B cell (primary cell): ENCODE measurements around the gene BFSP1. TPM values are rescaled to one million over a fixed set of nuclear protein-coding genes. Genes with fewer than 3 reads are reported as not detected.

Experiments
- ATAC-seq: fragments of 200-7000 bp; cut with Tn5 transposase; one replicate; pipeline ENCODE4 v1.10.0; 2021; ENCODE audit warnings: low read depth, mild to moderate bottlenecking, moderate number of reproducible peaks, moderate library complexity
- CTCF ChIA-PET: fragments of 350-600 bp; sonication (Branson Sonifier 250); formaldehyde crosslinking; loops from one replicate; lab custom pipeline; 2021; ENCODE audit warnings: antibody characterized with exemption, inconsistent platforms; lab: Charles Lee
- POLR2A ChIA-PET: fragments of 350-600 bp; sonication (Branson Sonifier 250); formaldehyde crosslinking; loops from one replicate; lab custom pipeline; 2021; ENCODE audit warnings: antibody characterized with exemption; lab: Charles Lee
- DNase-seq: peaks from one replicate; pipeline ENCODE4 v3.0.0; 2013
- H2AFZ ChIP-seq: 2 replicates; pipeline ENCODE4 v1.6.1; 2012; ENCODE audit warnings: mild to moderate bottlenecking, low read depth, low read length; ENCODE audit not compliant: insufficient read depth, poor library complexity, severe bottlenecking
- H3K27ac ChIP-seq, 2 donors: 1 replicate in 1 of 2; 2 replicates in 1 of 2; pipeline ENCODE4 v1.5.1; 2012 to 2013; ENCODE audit warnings: low read length in 2 of 2, mild to moderate bottlenecking in 2 of 2, moderate library complexity in 1 of 2
- H3K27me3 ChIP-seq, 4 experiments: fragments of 200-600 bp in 1 of 4; sonication (generic) in 1 of 4; replicated peaks in 1 of 4; 1 replicate in 2 of 4; 2 replicates in 2 of 4; pipeline versions ENCODE4 v1.6.1 to v1.7.0; 2013 to 2016; ENCODE audit warnings: low read length in 3 of 4, mild to moderate bottlenecking in 2 of 4, mixed read lengths in 1 of 4, moderate library complexity in 1 of 4; ENCODE audit not compliant: insufficient read depth in 4 of 4, control insufficient read depth in 3 of 4; ENCODE audit errors: control extremely low read depth in 1 of 4
- H3K36me3 ChIP-seq, 2 experiments: replicated peaks in 1 of 2; 1 replicate in 1 of 2; 2 replicates in 1 of 2; pipeline versions ENCODE4 v1.6.1 to v1.7.1; 2013; ENCODE audit warnings: low read length in 1 of 2; ENCODE audit not compliant: insufficient read depth in 2 of 2, control insufficient read depth in 1 of 2; ENCODE audit errors: control extremely low read depth in 1 of 2, extremely low read depth in 1 of 2
- H3K4me1 ChIP-seq, 2 donors: fragments of 200-600 bp in 1 of 2; sonication (generic) in 1 of 2; 1 replicate in 1 of 2; 2 replicates in 1 of 2; pipeline versions ENCODE4 v1.5.1 to v1.6.1; 2013 to 2017; ENCODE audit warnings: low read length in 2 of 2; ENCODE audit not compliant: control insufficient read depth in 2 of 2, insufficient read depth in 2 of 2
- H3K4me2 ChIP-seq: replicated peaks from 2 replicates; pipeline ENCODE3; 2012; ENCODE audit warnings: mild to moderate bottlenecking, low read depth, low read length; ENCODE audit not compliant: poor library complexity, severe bottlenecking
- H3K4me3 ChIP-seq, 5 experiments: fragments of 200-600 bp in 1 of 5; sonication (generic) in 1 of 5; 1 replicate in 3 of 5; 2 replicates in 2 of 5; pipeline versions ENCODE4 v1.5.1 to v1.7.0; 2011 to 2016; ENCODE audit warnings: low read length in 4 of 5, mild to moderate bottlenecking in 4 of 5, low read depth in 2 of 5, control low read depth in 1 of 5, moderate library complexity in 1 of 5; ENCODE audit not compliant: insufficient read depth in 1 of 5; ENCODE audit errors: control extremely low read depth in 1 of 5, extremely low read depth in 1 of 5
- H3K79me2 ChIP-seq: fragments of 200-600 bp; sonication (generic); one replicate; pipeline ENCODE4 v1.6.0; 2016; ENCODE audit warnings: low read length; ENCODE audit not compliant: control insufficient read depth, insufficient read depth
- H3K9ac ChIP-seq: fragments of 200-600 bp; sonication (generic); 2 replicates; pipeline ENCODE4 v1.6.1; 2017; ENCODE audit warnings: mild to moderate bottlenecking, low read length, moderate library complexity
- H3K9me3 ChIP-seq, 3 donors: one replicate each; pipeline versions ENCODE4 v1.6.1 to v1.7.1; 2013; ENCODE audit warnings: low read length in 2 of 3; ENCODE audit not compliant: control insufficient read depth in 2 of 3, insufficient read depth in 1 of 3; ENCODE audit errors: control extremely low read depth in 1 of 3
- H4K20me1 ChIP-seq: 2 replicates; pipeline ENCODE4 v1.6.0; 2012; ENCODE audit warnings: mild to moderate bottlenecking, low read length; ENCODE audit not compliant: insufficient read depth, control insufficient read depth, poor library complexity, severe bottlenecking
- H3K27ac Mint-ChIP-seq: one replicate; pipeline ENCODE4 v1.8.0; 2021; ENCODE audit warnings: mixed read lengths
- H3K27me3 Mint-ChIP-seq: one replicate; pipeline ENCODE4 v1.8.0; 2021; ENCODE audit warnings: mixed read lengths
- H3K4me1 Mint-ChIP-seq: one replicate; pipeline ENCODE4 v1.8.0; 2021; ENCODE audit warnings: mixed read lengths
- H3K4me3 Mint-ChIP-seq: one replicate; pipeline ENCODE4 v1.8.0; 2021; ENCODE audit warnings: mixed read lengths
- H3K9me3 Mint-ChIP-seq: one replicate; pipeline ENCODE4 v1.8.0; 2022; ENCODE audit warnings: mixed read lengths; ENCODE audit not compliant: insufficient read depth
- CTCF ChIP-seq: fragments of 200-600 bp; IDR thresholded peaks from one replicate; pipeline ENCODE4 v1.8.0; 2022; ENCODE audit warnings: antibody characterized with exemption, mild to moderate bottlenecking
- EZH2 ChIP-seq: IDR thresholded peaks from 2 replicates; pipeline ENCODE4 v1.6.1; 2012; ENCODE audit warnings: borderline replicate concordance, low read depth, mild to moderate bottlenecking, moderate library complexity, low read length; ENCODE audit not compliant: insufficient read depth, poor library complexity, severe bottlenecking
- WGBS: methylation state at CpG from one replicate; pipeline ENCODE4 v1.1.5; 2013; ENCODE audit warnings: missing lambda C conversion rate; ENCODE audit not compliant: insufficient coverage; 5-methylcytosine and 5-hydroxymethylcytosine counted together
- intact Hi-C: fragments of 100-400 bp; cut with micrococcal nuclease; formaldehyde crosslinking; loops from one replicate; pipeline ENCODE4 v1.10.0; 2022
- polyA plus RNA-seq: library from polyadenylated mRNA; depleted of rRNA; stranded (reverse); fragments of >200 nt; gene quantifications from 2 replicates; pipeline ENCODE4 v1.2.3, GENCODE V29; 2012
- total RNA-seq, 2 donors: library from RNA; stranded (reverse); fragments of 120-200 nt in 1 of 2; gene quantifications; 1 replicate in 1 of 2; 2 replicates in 1 of 2; pipeline versions ENCODE4 v1.2.3 to v1.2.4, GENCODE V29; 2013 to 2022

Gene BFSP1
- total and polyA plus RNA-seq, 2 donors (not counting 1 experiment from before 2014, with no cell fraction given), result not detected

- no peaks in the 10 kb centered on the region for H4K20me1 ChIP-seq
- intact Hi-C loops, result loop anchor here (10.0 kb wide), 1 partner anchor 151 kb away; the partner anchor contains the start of gene RRBP1
- H2AFZ ChIP-seq, result no peak overlapping the region
- no peak overlapping the region for H3K4me3 ChIP-seq
- peaks cover 45% of the 10 kb centered on the region for H3K27me3 Mint-ChIP-seq
- H3K27ac ChIP-seq, result no peak overlapping the region
- no peaks in the 10 kb centered on the region for H3K36me3 ChIP-seq
- no peak for TF ChIP-seq CTCF
- TF ChIP-seq EZH2, result no peak
- DNase-seq (no peak), ATAC-seq (no peak)
- WGBS, result 100% methylated on average over 1 of the region's 3 CpGs
- ChIA-PET POLR2A (no interaction called here), CTCF (interaction anchor here (0.7 to 3.5 kb wide), 4 partner anchors 10 to 468 kb away, joined by 3 to 35 read pairs (median 5); no protein-coding TSS in a partner anchor)
- H3K9me3 Mint-ChIP-seq, result no peaks in the 10 kb centered on the region
- H3K9me3 ChIP-seq, result no peaks in the 10 kb centered on the region
- H3K27ac Mint-ChIP-seq, result no peak overlapping the region
- no peak overlapping the region for H3K4me3 Mint-ChIP-seq
- H3K27me3 ChIP-seq, result peaks cover 0 to 26% (median 18%) of the 10 kb centered on the region in 4 experiments
- no peak overlapping the region for H3K4me2 ChIP-seq
- H3K9ac ChIP-seq, result no peak overlapping the region
- H3K79me2 ChIP-seq, result no peaks in the 10 kb centered on the region
- peaks cover 6 to 14% of the 10 kb centered on the region in 2 donors for H3K4me1 ChIP-seq
- peaks cover 10% of the 10 kb centered on the region for H3K4me1 Mint-ChIP-seq
These were observed 2.9 kb upstream of the BFSP1 start for GRCh38 chr20:17534077-17534476.

- H2AFZ ChIP-seq, result peak overlapping the region; percentile 21
These were observed 2.2 kb upstream of the BFSP1 start for GRCh38 chr20:17533396-17533795.

More at GRCh38 chr20:17533396-17533795, 2.2 kb upstream of the BFSP1 start:
- intact Hi-C loops, result loop anchor here (10.0 kb wide), 1 partner anchor 151 kb away; the partner anchor contains the start of gene RRBP1
- Mint-ChIP-seq H3K4me1 (peaks cover 10% of the 10 kb centered on the region), H3K9me3 (no peaks in the 10 kb centered on the region), H3K4me3 (no peak overlapping the region), H3K27me3 (peaks cover 41% of the 10 kb centered on the region), H3K27ac (no peak overlapping the region)
- no peak overlapping the region for H3K4me3 ChIP-seq
- DNase-seq (no peak), ATAC-seq (no peak)
- H4K20me1 ChIP-seq, result no peaks in the 10 kb centered on the region
- H3K9me3 ChIP-seq, result no peaks in the 10 kb centered on the region
- no peaks in the 10 kb centered on the region for H3K79me2 ChIP-seq
- POLR2A ChIA-PET, result no interaction called here
- H3K4me2 ChIP-seq, result no peak overlapping the region
- no peak overlapping the region for H3K27ac ChIP-seq
- CTCF ChIA-PET, result interaction anchor here (1.0 to 1.6 kb wide), 2 partner anchors 406 to 461 kb away, joined by 3 to 6 read pairs; no protein-coding TSS in a partner anchor
- WGBS, result no CpG with 5 or more reads among the region's 1 CpG
- peaks cover 6 to 14% of the 10 kb centered on the region in 2 donors for H3K4me1 ChIP-seq
- no peak for TF ChIP-seq CTCF
- no peak for TF ChIP-seq EZH2
- H3K36me3 ChIP-seq, result no peaks in the 10 kb centered on the region
- H3K9ac ChIP-seq, result no peak overlapping the region
- H3K27me3 ChIP-seq, result peaks cover 0 to 26% (median 18%) of the 10 kb centered on the region in 4 experiments
